HepG2 (cell line): ENCODE data around the gene ATP6V1G2. TPM values are rescaled to one million over a fixed set of nuclear protein-coding genes. Genes with fewer than 3 reads are reported as not detected.

ENCODE experiments used
- ATAC-seq: fragments of 200-7000 bp; cut with Tn5 transposase; 3 replicates; pipeline ENCODE4 v1.9.1; 2020; ENCODE audit warnings: mild to moderate bottlenecking, moderate library complexity
- BruUV-seq: library from RNA; stranded (reverse); fragments of 400-500 nt; replicated peaks from 2 replicates; lab custom pipeline; 2021; lab: Mats Ljungman, UMichigan
- CTCF ChIA-PET: fragments of 300-600 bp; formaldehyde crosslinking; extraction: SDS; loops from one replicate; lab custom pipeline; 2021; ENCODE audit warnings: low total read pairs, inconsistent platforms, low intra/inter-chr PET ratio; lab: Yijun Ruan, JAX
- POLR2A ChIA-PET: fragments of 350-600 bp; sonication (Branson Sonifier 250); formaldehyde crosslinking; loops from one replicate; lab custom pipeline; 2020; ENCODE audit warnings: antibody characterized with exemption, inconsistent platforms; lab: Yijun Ruan, JAX
- DNase-seq: peaks from one replicate; pipeline ENCODE4 v3.0.0-alpha.2; 2015; ENCODE audit warnings: low spot score
- FAIRE-seq: peaks from 3 replicates; lab custom pipeline; 2011; peaks lifted over from hg19 to GRCh38; lab: Jason Lieb, UNC
- H2AFZ ChIP-seq: one replicate; pipeline ENCODE4 v1.6.1; 2011; ENCODE audit warnings: low read length, inconsistent platforms
- H3K27ac ChIP-seq: fragments of 300-600 bp; 3 replicates; pipeline ENCODE4 v1.8.0; 2011; ENCODE audit warnings: mixed run types, mild to moderate bottlenecking, mixed read lengths, low read length, inconsistent platforms; ENCODE audit not compliant: insufficient read depth; ENCODE audit errors: extremely low read length
- H3K27me3 ChIP-seq, 2 experiments: fragments of 200-600 bp in 1 of 2; 2 replicates in 1 of 2; 3 replicates in 1 of 2; pipeline versions ENCODE4 v1.6.0 to v1.8.0; 2011; ENCODE audit warnings: low read length in 2 of 2, mild to moderate bottlenecking in 2 of 2, moderate library complexity in 2 of 2, inconsistent platforms in 1 of 2; ENCODE audit not compliant: insufficient read depth in 2 of 2, control insufficient read depth in 1 of 2
- H3K36me3 ChIP-seq, 2 experiments: fragments of 200-600 bp in 1 of 2; replicated peaks in 1 of 2; 2 replicates in 1 of 2; 3 replicates in 1 of 2; pipeline versions ENCODE4 v1.5.1 to v1.8.0; 2011; ENCODE audit warnings: low read length in 2 of 2, inconsistent platforms in 1 of 2; ENCODE audit not compliant: insufficient read depth in 2 of 2, control insufficient read depth in 1 of 2
- H3K4me1 ChIP-seq: 2 replicates; pipeline ENCODE4 v1.5.1; 2012; ENCODE audit warnings: low read length, inconsistent platforms; ENCODE audit not compliant: insufficient read depth
- H3K4me2 ChIP-seq: 2 replicates; pipeline ENCODE4 v1.6.0; 2011; ENCODE audit warnings: low read depth, low read length, inconsistent platforms
- H3K4me3 ChIP-seq, 3 experiments: fragments of 200-600 bp in 1 of 3; sonication (generic), shearing (Covaris generic) in 1 of 3; replicated peaks in 1 of 3; 2 replicates each; pipeline ENCODE4 v1.5.1; 2011 to 2016; ENCODE audit warnings: low read length in 3 of 3, inconsistent platforms in 2 of 3, low read depth in 2 of 3, mild to moderate bottlenecking in 2 of 3, control low read depth in 1 of 3, mixed read lengths in 1 of 3; ENCODE audit not compliant: insufficient read depth in 1 of 3
- H3K79me2 ChIP-seq: one replicate; pipeline ENCODE4 v1.6.1; 2011; ENCODE audit warnings: low read length, inconsistent platforms; ENCODE audit not compliant: insufficient read depth
- H3K9ac ChIP-seq: 2 replicates; pipeline ENCODE4 v1.6.0; 2011; ENCODE audit warnings: mild to moderate bottlenecking, low read depth, low read length, inconsistent platforms; ENCODE audit not compliant: insufficient read depth
- H3K9me3 ChIP-seq: 2 replicates; pipeline ENCODE4 v1.5.1; 2012; ENCODE audit warnings: mild to moderate bottlenecking, low read length
- H4K20me1 ChIP-seq: 2 replicates; pipeline ENCODE4 v1.6.0; 2011; ENCODE audit warnings: inconsistent platforms, mild to moderate bottlenecking, low read length, moderate library complexity; ENCODE audit not compliant: insufficient read depth
- ATAD3A ChIP-seq: sonication (generic); formaldehyde crosslinking; IDR thresholded peaks from 2 replicates; pipeline ENCODE4 v1.4.0; 2020; ENCODE audit warnings: missing genetic modification reagents
- BHLHE40 ChIP-seq: IDR thresholded peaks from 2 replicates; pipeline ENCODE4 v1.6.1; 2011; ENCODE audit warnings: low read length, improper control_type of control experiment
- BORCS8-MEF2B ChIP-seq: sonication (generic); formaldehyde crosslinking; IDR thresholded peaks from 2 replicates; pipeline ENCODE4 v1.8.0; 2022; ENCODE audit warnings: mild to moderate bottlenecking, missing genetic modification reagents
- ZNF773 ChIP-seq: sonication (generic); formaldehyde crosslinking; IDR thresholded peaks from 2 replicates; pipeline ENCODE4 v1.4.0; 2020; ENCODE audit warnings: missing genetic modification reagents, borderline replicate concordance
- ZZZ3 ChIP-seq: sonication (generic); formaldehyde crosslinking; IDR thresholded peaks from 2 replicates; pipeline ENCODE4 v1.4.0; 2020; ENCODE audit warnings: missing genetic modification reagents, mild to moderate bottlenecking, borderline replicate concordance
- WGBS: methylation state at CpG from one replicate; pipeline ENCODE4 v1.1.6; 2017; ENCODE audit warnings: low lambda C conversion rate; 5-methylcytosine and 5-hydroxymethylcytosine counted together
- in situ Hi-C: cut with HindIII; loops from 2 replicates; pipeline ENCODE4 v1.10.0; 2017; ENCODE audit warnings: low pct_unique_long_range_greater_than_20kb; ENCODE audit not compliant: extremely low pct_ligation_motif_present
- intact Hi-C: fragments of 100-400 bp; cut with micrococcal nuclease; formaldehyde crosslinking; loops from one replicate; pipeline ENCODE4 v1.10.0; 2022; ENCODE audit not compliant: unreplicated experiment
- polyA plus RNA-seq, 8 experiments: library from polyadenylated mRNA; depleted of rRNA in 3 of 8; stranded (reverse) in 7 of 8; unstranded in 1 of 8; fragments of >200 nt; fragmentation: Illumina TruSeq in 4 of 8; extraction: Trizol in 4 of 8; gene quantifications; 2 replicates each; pipeline versions ENCODE4 v1.2.1 to v1.2.3, GENCODE V29; 2011 to 2016; ENCODE audit warnings: low read depth in 4 of 8, missing spikeins in 1 of 8, mixed read lengths in 1 of 8; ENCODE audit not compliant: insufficient read depth in 1 of 8
- total RNA-seq, 5 experiments: library from RNA; depleted of rRNA; stranded (reverse); fragments of >200 nt; fragmentation: Illumina TruSeq; extraction: Trizol; gene quantifications; 2 replicates each; pipeline ENCODE4 v1.2.3, GENCODE V29; 2016; ENCODE audit warnings: low read depth in 1 of 5
- TF ChIP-seq, protein P1 (sequence below): sonication (generic); formaldehyde crosslinking; IDR thresholded peaks from 2 replicates; pipeline ENCODE4 v1.9.0; 2021; ENCODE audit warnings: missing genetic modification reagents, mild to moderate bottlenecking, borderline replicate concordance
- TF ChIP-seq, protein P2 (sequence below): sonication (generic); formaldehyde crosslinking; IDR thresholded peaks from 2 replicates; pipeline ENCODE4 v1.8.1; 2022; ENCODE audit warnings: low read depth, mild to moderate bottlenecking, missing genetic modification reagents
- TF ChIP-seq, protein P3 (sequence below): sonication (generic); formaldehyde crosslinking; IDR thresholded peaks from 2 replicates; pipeline ENCODE4 v1.5.1; 2020; ENCODE audit warnings: mild to moderate bottlenecking, moderate library complexity, missing genetic modification reagents

ATP6V1G2 gene
- total and polyA plus RNA-seq, 2 of the 13 experiments (the other 11 are each of a cell fraction or from before 2014, with no cell fraction given) = 0.27 to 0.83 TPM

DNA sequence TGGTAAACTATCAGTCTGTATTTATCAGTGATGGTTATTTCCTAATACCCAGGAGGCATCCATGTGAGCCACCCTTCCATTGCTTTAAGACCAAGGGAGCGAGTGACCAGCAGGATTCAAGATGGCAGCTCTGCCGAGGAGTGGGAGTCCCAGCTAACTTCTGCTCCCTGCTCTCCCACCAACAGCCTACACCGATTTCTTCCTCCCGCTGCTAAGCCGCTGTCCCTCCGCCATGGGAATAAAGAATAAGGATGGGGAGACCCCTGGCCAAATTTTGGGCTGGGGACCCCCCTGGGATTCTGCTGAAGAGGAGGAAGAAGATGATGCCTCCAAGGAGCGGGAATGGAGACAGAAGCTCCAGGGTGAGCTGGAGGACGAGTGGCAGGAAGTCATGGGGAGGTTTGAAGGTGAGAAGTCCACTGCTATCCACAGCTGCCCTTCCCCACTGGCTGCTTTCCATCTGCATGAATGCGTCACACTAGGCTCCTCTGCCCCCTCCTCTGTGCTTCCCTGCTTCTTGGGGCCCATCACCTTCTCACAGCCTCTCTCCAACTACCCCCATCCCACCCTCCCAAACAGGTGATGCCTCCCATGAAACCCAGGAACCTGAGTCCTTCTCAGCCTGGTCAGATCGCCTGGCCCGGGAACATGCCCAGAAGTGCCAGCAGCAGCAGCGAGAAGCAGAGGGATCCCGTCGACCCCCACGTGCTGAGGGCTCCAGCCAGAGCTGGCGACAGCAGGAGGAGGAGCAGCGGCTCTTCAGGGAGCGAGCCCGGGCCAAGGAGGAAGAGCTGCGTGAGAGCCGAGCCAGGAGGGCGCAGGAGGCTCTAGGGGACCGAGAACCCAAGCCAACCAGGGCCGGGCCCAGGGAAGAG lies 11.3 kb upstream of the ATP6V1G2 start (continued):
- TF ChIP-seq, protein P1, sequence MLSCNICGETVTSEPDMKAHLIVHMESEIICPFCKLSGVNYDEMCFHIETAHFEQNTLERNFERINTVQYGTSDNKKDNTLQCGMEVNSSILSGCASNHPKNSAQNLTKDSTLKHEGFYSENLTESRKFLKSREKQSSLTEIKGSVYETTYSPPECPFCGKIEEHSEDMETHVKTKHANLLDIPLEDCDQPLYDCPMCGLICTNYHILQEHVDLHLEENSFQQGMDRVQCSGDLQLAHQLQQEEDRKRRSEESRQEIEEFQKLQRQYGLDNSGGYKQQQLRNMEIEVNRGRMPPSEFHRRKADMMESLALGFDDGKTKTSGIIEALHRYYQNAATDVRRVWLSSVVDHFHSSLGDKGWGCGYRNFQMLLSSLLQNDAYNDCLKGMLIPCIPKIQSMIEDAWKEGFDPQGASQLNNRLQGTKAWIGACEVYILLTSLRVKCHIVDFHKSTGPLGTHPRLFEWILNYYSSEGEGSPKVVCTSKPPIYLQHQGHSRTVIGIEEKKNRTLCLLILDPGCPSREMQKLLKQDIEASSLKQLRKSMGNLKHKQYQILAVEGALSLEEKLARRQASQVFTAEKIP (CRISPR knock-in tag) = no peak
- TF ChIP-seq BHLHE40 (no peak), ZNF773 (CRISPR knock-in tag) (no peak), BORCS8-MEF2B (CRISPR knock-in tag) (no peak)
- TF ChIP-seq, all 625 proteins: peak for 0

DNA sequence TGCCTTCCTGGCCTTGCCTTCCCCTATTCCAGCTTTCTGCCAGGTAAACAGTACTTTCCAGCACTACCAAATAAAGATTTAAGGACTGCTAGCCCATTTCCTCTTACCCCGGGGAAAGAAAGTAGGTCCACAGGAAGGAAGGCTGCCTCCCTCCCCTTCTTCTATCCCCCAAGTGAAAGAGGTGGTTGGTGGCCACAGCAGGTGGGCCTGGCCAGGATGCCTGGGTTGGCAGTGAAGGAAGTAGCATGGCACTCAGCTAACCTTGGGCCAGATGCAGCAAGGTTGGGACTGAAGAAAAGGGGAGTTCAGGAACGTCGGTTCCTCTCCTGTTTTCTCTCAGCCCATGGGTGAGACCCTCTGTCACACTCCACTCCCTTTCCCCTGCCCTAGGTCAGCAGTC lies 9.9 kb upstream of the ATP6V1G2 start:
- no peak overlapping the region for H2AFZ ChIP-seq
- no peak for ATAC-seq
- no peak overlapping the region for H3K4me3 ChIP-seq
- WGBS = 92% methylated on average over 3 of the region's 3 CpGs
- H3K27ac ChIP-seq = no peak overlapping the region
- ChIA-PET CTCF (no interaction called here), POLR2A (no interaction called here)
- DNase-seq = no peak
- no peaks in the 10 kb centered on the region for H4K20me1 ChIP-seq
- H3K27me3 ChIP-seq = no peaks in the 10 kb centered on the region
- no peaks in the 10 kb centered on the region for H3K9me3 ChIP-seq
- intact Hi-C loops (no loop called here), in situ Hi-C loops (no loop called here)
- no peaks in the 10 kb centered on the region for H3K4me1 ChIP-seq
- H3K36me3 ChIP-seq = peaks cover 22 to 52% of the 10 kb centered on the region in 2 experiments; a peak in 4 of 5 replicates
- no peaks in the 10 kb centered on the region for H3K79me2 ChIP-seq
- TF ChIP-seq ATAD3A (no peak), ZZZ3 (CRISPR knock-in tag) (no peak)
- TF ChIP-seq, protein P2, sequence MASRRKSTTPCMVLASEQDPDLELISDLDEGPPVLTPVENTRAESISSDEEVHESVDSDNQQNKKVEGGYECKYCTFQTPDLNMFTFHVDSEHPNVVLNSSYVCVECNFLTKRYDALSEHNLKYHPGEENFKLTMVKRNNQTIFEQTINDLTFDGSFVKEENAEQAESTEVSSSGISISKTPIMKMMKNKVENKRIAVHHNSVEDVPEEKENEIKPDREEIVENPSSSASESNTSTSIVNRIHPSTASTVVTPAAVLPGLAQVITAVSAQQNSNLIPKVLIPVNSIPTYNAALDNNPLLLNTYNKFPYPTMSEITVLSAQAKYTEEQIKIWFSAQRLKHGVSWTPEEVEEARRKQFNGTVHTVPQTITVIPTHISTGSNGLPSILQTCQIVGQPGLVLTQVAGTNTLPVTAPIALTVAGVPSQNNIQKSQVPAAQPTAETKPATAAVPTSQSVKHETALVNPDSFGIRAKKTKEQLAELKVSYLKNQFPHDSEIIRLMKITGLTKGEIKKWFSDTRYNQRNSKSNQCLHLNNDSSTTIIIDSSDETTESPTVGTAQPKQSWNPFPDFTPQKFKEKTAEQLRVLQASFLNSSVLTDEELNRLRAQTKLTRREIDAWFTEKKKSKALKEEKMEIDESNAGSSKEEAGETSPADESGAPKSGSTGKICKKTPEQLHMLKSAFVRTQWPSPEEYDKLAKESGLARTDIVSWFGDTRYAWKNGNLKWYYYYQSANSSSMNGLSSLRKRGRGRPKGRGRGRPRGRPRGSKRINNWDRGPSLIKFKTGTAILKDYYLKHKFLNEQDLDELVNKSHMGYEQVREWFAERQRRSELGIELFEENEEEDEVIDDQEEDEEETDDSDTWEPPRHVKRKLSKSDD (CRISPR knock-in tag) = no peak
- TF ChIP-seq, protein P3, sequence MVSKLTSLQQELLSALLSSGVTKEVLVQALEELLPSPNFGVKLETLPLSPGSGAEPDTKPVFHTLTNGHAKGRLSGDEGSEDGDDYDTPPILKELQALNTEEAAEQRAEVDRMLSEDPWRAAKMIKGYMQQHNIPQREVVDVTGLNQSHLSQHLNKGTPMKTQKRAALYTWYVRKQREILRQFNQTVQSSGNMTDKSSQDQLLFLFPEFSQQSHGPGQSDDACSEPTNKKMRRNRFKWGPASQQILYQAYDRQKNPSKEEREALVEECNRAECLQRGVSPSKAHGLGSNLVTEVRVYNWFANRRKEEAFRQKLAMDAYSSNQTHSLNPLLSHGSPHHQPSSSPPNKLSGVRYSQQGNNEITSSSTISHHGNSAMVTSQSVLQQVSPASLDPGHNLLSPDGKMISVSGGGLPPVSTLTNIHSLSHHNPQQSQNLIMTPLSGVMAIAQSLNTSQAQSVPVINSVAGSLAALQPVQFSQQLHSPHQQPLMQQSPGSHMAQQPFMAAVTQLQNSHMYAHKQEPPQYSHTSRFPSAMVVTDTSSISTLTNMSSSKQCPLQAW (CRISPR knock-in tag) = no peak
- BruUV-seq = no TSS peak
- FAIRE-seq = no peak
- no peak overlapping the region for H3K9ac ChIP-seq
- H3K4me2 ChIP-seq = no peak overlapping the region
